ENCODE measurements around the gene CLEC16A. TPM values are rescaled to one million over a fixed set of nuclear protein-coding genes. Genes with fewer than 3 reads are reported as not detected.

Gene CLEC16A
- total and polyA plus RNA-seq, 2 experiments from 2014 or later: 9.9 to 24.1 TPM

DNA sequence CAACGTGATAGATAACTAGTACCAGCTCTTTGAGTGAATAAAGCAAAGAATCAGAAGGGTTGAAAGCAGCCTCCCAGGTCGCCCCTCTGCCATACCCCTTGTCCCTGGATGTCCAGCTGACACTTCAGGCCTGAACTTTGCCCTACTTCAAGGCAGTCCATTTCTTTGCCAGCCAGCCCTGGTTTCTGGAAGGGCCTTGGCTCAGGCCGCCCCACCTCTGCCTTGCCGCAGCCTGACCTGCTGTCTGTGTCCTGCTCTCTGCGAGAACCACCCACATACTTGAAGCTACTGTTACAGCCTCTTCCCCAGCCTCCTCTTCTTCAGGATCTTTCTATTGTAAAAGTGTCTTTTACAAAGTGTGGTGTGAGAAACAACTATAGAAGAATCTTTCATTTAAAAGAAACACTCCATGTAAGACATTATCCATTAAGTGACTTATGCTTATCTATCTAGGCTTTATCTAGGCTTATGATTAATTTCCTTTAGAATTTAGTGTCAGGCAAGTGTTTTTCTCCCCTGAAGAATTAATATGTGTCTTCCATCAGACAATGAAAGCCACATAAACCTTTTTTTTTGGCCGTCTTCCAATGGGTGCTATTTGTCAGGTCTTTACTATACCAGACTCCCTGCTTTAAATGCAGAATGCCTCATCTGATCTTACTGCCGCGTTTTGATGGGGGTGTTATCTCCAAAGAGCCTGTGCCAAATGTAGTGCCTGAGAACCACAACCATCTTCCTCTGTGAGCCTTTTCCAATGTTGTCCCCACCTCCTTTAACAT is 177.7 kb downstream of the CLEC16A start:
- H3K79me2 ChIP-seq (replicated peaks; ENCODE audit: insufficient read depth): no peaks in the 10 kb centered on the region
- H3K27ac ChIP-seq (ENCODE audit: low read depth): no peak overlapping the region
- no peak overlapping the region for H3K4me3 ChIP-seq
- no peak overlapping the region for H3K4me2 ChIP-seq
- H3K4me1 ChIP-seq (ENCODE audit: insufficient read depth): no peaks in the 10 kb centered on the region
- TF ChIP-seq POLR2AphosphoS5 (IDR thresholded peaks at IDR 0.05; ENCODE audit: low read depth) (no peak), EZH2 (IDR thresholded peaks at IDR 0.05; ENCODE audit: low read depth, unreplicated experiment) (no peak), JUNB (IDR thresholded peaks at IDR 0.05; ENCODE audit: unreplicated experiment) (no peak)
- TF ChIP-seq, protein P1, sequence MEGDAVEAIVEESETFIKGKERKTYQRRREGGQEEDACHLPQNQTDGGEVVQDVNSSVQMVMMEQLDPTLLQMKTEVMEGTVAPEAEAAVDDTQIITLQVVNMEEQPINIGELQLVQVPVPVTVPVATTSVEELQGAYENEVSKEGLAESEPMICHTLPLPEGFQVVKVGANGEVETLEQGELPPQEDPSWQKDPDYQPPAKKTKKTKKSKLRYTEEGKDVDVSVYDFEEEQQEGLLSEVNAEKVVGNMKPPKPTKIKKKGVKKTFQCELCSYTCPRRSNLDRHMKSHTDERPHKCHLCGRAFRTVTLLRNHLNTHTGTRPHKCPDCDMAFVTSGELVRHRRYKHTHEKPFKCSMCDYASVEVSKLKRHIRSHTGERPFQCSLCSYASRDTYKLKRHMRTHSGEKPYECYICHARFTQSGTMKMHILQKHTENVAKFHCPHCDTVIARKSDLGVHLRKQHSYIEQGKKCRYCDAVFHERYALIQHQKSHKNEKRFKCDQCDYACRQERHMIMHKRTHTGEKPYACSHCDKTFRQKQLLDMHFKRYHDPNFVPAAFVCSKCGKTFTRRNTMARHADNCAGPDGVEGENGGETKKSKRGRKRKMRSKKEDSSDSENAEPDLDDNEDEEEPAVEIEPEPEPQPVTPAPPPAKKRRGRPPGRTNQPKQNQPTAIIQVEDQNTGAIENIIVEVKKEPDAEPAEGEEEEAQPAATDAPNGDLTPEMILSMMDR (conservative IDR thresholded peaks at IDR 0.05; ENCODE audit: low read depth in 2 of 2): no peak
- TF ChIP-seq, protein P2, sequence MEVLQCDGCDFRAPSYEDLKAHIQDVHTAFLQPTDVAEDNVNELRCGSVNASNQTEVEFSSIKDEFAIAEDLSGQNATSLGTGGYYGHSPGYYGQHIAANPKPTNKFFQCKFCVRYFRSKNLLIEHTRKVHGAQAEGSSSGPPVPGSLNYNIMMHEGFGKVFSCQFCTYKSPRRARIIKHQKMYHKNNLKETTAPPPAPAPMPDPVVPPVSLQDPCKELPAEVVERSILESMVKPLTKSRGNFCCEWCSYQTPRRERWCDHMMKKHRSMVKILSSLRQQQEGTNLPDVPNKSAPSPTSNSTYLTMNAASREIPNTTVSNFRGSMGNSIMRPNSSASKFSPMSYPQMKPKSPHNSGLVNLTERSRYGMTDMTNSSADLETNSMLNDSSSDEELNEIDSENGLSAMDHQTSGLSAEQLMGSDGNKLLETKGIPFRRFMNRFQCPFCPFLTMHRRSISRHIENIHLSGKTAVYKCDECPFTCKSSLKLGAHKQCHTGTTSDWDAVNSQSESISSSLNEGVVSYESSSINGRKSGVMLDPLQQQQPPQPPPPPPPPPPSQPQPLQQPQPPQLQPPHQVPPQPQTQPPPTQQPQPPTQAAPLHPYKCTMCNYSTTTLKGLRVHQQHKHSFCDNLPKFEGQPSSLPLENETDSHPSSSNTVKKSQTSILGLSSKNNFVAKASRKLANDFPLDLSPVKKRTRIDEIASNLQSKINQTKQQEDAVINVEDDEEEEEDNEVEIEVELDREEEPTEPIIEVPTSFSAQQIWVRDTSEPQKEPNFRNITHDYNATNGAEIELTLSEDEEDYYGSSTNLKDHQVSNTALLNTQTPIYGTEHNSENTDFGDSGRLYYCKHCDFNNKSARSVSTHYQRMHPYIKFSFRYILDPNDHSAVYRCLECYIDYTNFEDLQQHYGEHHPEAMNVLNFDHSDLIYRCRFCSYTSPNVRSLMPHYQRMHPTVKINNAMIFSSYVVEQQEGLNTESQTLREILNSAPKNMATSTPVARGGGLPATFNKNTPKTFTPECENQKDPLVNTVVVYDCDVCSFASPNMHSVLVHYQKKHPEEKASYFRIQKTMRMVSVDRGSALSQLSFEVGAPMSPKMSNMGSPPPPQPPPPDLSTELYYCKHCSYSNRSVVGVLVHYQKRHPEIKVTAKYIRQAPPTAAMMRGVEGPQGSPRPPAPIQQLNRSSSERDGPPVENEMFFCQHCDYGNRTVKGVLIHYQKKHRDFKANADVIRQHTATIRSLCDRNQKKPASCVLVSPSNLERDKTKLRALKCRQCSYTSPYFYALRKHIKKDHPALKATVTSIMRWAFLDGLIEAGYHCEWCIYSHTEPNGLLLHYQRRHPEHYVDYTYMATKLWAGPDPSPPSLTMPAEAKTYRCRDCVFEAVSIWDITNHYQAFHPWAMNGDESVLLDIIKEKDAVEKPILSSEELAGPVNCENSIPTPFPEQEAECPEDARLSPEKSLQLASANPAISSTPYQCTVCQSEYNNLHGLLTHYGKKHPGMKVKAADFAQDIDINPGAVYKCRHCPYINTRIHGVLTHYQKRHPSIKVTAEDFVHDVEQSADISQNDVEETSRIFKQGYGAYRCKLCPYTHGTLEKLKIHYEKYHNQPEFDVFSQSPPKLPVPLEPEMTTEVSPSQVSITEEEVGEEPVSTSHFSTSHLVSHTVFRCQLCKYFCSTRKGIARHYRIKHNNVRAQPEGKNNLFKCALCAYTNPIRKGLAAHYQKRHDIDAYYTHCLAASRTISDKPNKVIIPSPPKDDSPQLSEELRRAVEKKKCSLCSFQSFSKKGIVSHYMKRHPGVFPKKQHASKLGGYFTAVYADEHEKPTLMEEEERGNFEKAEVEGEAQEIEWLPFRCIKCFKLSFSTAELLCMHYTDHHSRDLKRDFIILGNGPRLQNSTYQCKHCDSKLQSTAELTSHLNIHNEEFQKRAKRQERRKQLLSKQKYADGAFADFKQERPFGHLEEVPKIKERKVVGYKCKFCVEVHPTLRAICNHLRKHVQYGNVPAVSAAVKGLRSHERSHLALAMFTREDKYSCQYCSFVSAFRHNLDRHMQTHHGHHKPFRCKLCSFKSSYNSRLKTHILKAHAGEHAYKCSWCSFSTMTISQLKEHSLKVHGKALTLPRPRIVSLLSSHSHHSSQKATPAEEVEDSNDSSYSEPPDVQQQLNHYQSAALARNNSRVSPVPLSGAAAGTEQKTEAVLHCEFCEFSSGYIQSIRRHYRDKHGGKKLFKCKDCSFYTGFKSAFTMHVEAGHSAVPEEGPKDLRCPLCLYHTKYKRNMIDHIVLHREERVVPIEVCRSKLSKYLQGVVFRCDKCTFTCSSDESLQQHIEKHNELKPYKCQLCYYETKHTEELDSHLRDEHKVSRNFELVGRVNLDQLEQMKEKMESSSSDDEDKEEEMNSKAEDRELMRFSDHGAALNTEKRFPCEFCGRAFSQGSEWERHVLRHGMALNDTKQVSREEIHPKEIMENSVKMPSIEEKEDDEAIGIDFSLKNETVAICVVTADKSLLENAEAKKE (CRISPR knock-in tag; IDR thresholded peaks at IDR 0.05): no peak
- H3K27ac Mint-ChIP-seq: no peak overlapping the region
- peaks cover 5% of the 10 kb centered on the region for H3K27me3 Mint-ChIP-seq (ENCODE audit: insufficient read depth, low read depth, poor library complexity)
- H3K27me3 ChIP-seq (ENCODE audit: insufficient read depth): no peaks in the 10 kb centered on the region
- DNase-seq (ENCODE audit: low spot score) (no peak), ATAC-seq (no peak)
- H3F3A ChIP-seq (replicated peaks; ENCODE audit: low read depth): no peaks in the 10 kb centered on the region
- H3K4me1 Mint-ChIP-seq: no peaks in the 10 kb centered on the region
- H3K36me3 Mint-ChIP-seq (ENCODE audit: low read depth): no peaks in the 10 kb centered on the region
- H3K36me3 ChIP-seq (ENCODE audit: insufficient read depth): no peaks in the 10 kb centered on the region
- H4K20me1 ChIP-seq (replicated peaks; ENCODE audit: insufficient read depth): no peaks in the 10 kb centered on the region
- H3K9me2 ChIP-seq (ENCODE audit: insufficient read depth): no peaks in the 10 kb centered on the region
- no peak overlapping the region for H3K4me3 Mint-ChIP-seq
- H3K9me3 Mint-ChIP-seq: no peaks in the 10 kb centered on the region
- no peak overlapping the region for H2AFZ ChIP-seq

Data from GM23338 (cell line).